Natural killer cell treated with Interleukin-12 subunit alpha and Interleukin-12 subunit beta and Interleukin-15 and Interleukin-18, amount 100 ng/mL, for 72 hours (primary cell): Measurements from ENCODE around the gene NPAS3. TPM values are rescaled to one million over a fixed set of nuclear protein-coding genes. Genes with fewer than 3 reads are reported as not detected.

Experiments used
- ATAC-seq, 2 donors: fragments of 150-1000 bp; cut with Tn5 transposase in 1 of 2; sonication (Bioruptor Pico), chemical (Tn5 transposase) in 1 of 2; 2 replicates each; pipeline ENCODE4 v1.10.0; 2021
- DNase-seq: peaks from one replicate; pipeline ENCODE4 v3.0.0; 2022; ENCODE audit warnings: low spot score
- H3K27ac Mint-ChIP-seq, 2 donors: 1 replicate in 1 of 2; 2 replicates in 1 of 2; pipeline ENCODE4 v1.8.0; 2022; ENCODE audit warnings: mixed read lengths in 2 of 2, mild to moderate bottlenecking in 1 of 2, moderate library complexity in 1 of 2
- H3K27me3 Mint-ChIP-seq, 2 donors: 1 replicate in 1 of 2; 2 replicates in 1 of 2; pipeline ENCODE4 v1.8.0; 2022; ENCODE audit warnings: mixed read lengths in 2 of 2
- H3K36me3 Mint-ChIP-seq: one replicate; pipeline ENCODE4 v1.8.0; 2022; ENCODE audit warnings: mixed read lengths
- H3K4me1 Mint-ChIP-seq, 2 donors: 1 replicate in 1 of 2; 2 replicates in 1 of 2; pipeline ENCODE4 v1.8.0; 2022; ENCODE audit warnings: low read depth in 2 of 2, mixed read lengths in 2 of 2, mild to moderate bottlenecking in 1 of 2
- H3K4me3 Mint-ChIP-seq: one replicate; pipeline ENCODE4 v1.8.0; 2022; ENCODE audit warnings: mixed read lengths
- H3K9me3 Mint-ChIP-seq: 2 replicates; pipeline ENCODE4 v1.8.0; 2022; ENCODE audit warnings: mixed read lengths
- total RNA-seq, 2 donors: library from RNA; stranded (reverse); gene quantifications; one replicate each; pipeline ENCODE4 v1.2.3, GENCODE V29; 2022

NPAS3 gene
- total RNA-seq, 2 donors from 2014 or later = not detected

DNA sequence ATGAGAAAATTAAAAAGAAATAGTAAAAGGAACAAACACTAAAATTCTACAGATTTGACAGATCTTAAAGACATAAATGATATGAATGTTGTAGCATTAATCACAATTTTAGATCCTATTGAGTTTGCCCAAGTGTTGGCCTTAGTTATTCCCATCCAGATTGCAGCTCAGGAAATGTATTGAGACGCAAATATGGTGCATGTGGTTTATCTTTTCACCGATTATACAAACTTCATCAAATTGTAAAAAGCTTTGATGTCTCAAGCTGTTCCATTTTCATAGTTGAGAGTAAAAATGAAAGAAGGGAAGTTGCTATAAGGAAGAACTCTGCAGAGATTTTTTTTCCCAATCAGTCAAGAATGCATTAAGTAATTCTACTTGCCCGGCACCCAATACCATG lies 683.8 kb downstream of the NPAS3 start:
- DNase-seq = no peak
- H3K4me3 Mint-ChIP-seq = no peak overlapping the region
- no peaks in the 10 kb centered on the region for H3K27me3 Mint-ChIP-seq
- H3K27ac Mint-ChIP-seq = no peak overlapping the region
- H3K4me1 Mint-ChIP-seq = no peaks in the 10 kb centered on the region
- ATAC-seq = no peak
- no peaks in the 10 kb centered on the region for H3K36me3 Mint-ChIP-seq
- H3K9me3 Mint-ChIP-seq = peaks cover 4% of the 10 kb centered on the region

DNA sequence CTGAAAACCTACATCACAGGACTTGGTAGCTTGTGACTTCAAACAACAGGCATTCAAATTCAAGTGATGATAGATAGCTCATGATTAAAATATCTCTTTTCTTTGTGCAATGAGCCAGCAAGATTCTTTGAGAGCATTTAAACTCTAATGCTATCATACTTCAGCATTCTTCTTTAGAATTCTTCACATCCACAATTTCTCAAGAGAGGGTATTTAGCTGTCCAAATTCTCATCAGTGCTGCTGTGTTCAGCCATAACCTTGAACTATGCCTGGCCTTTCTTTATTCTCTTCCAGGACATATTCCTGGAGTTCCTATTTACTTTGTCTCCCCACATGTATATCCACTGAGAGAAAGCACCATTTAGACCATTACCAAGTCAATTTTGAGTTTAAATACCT lies 691.1 kb downstream of the NPAS3 start:
- H3K9me3 Mint-ChIP-seq = no peaks in the 10 kb centered on the region
- H3K36me3 Mint-ChIP-seq = no peaks in the 10 kb centered on the region

DNA sequence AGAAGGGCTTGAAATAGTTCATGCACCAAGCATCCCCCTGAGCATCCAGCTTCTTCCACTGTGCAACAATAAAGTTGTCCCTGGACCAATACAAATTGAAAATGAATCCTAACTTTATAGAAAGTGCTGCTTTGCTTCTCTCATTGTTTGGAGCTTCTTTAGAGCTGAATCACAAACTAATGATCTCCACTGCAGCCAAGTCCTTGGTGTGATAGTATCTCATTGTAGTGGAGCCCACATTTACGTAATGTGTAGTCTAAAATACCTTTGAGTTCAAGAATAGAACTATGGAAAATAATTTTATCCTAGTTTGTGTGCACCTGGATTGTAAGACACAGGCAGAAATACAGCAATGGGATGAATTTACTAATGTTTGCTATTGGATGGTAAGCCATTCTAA lies 692.3 kb downstream of the NPAS3 start:
- H3K27me3 Mint-ChIP-seq = no peaks in the 10 kb centered on the region

More for the DNA sequence above, 691.1 kb downstream of the NPAS3 start:
- H3K4me3 Mint-ChIP-seq = no peak overlapping the region
- H3K27ac Mint-ChIP-seq = no peak overlapping the region
- H3K4me1 Mint-ChIP-seq = no peaks in the 10 kb centered on the region
- ATAC-seq (no peak), DNase-seq (no peak)
- no peaks in the 10 kb centered on the region for H3K27me3 Mint-ChIP-seq

DNA sequence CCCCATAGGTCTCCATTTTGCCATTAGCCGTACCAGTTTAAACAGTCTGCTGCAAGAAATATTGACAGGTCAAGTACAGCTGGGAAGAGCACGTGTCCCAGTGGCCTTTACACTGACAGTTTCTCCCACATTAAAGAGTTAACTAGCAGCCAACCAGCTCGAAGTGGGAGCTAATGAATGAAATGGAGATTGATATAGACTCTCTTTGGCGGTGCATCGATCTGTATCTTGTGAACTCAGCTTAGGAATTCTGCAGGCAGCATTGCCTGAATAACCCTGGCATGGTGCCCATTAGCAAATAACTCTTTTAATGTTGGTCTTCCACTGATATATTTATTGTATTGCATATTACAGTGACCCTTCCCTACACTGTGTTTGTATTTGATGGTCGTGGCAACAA lies 692.8 kb downstream of the NPAS3 start:
- Mint-ChIP-seq H3K27me3 (no peaks in the 10 kb centered on the region), H3K4me3 (no peak overlapping the region), H3K36me3 (no peaks in the 10 kb centered on the region), H3K4me1 (no peaks in the 10 kb centered on the region), H3K9me3 (no peaks in the 10 kb centered on the region), H3K27ac (no peak overlapping the region)
- DNase-seq (no peak), ATAC-seq (no peak)

More for the DNA sequence above, 692.3 kb downstream of the NPAS3 start:
- DNase-seq (no peak), ATAC-seq (no peak)
- no peak overlapping the region for H3K27ac Mint-ChIP-seq
- no peaks in the 10 kb centered on the region for H3K9me3 Mint-ChIP-seq
- no peaks in the 10 kb centered on the region for H3K36me3 Mint-ChIP-seq
- H3K4me1 Mint-ChIP-seq = no peaks in the 10 kb centered on the region
- H3K4me3 Mint-ChIP-seq = no peak overlapping the region

DNA sequence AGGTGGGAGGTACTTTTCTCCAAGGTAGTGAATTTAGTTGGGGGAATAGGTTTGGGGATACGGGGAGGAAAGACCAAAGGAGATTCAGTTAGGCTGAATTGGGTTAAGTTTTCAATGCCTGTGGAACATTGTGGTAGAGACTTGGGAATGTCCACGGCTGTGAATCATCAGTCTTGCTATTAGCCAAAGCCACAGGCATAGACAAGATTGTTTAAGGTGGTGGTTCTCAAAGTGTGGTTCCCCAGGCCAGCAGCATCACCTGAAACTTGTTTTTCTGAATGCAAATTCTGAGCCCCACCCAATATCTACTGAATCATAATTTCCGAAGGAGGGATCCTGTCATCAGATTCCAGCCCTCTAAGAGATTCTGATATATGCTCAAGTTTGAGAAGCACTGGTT lies 696.0 kb downstream of the NPAS3 start:
- Mint-ChIP-seq H3K27ac (no peak overlapping the region), H3K4me1 (no peaks in the 10 kb centered on the region), H3K4me3 (no peak overlapping the region), H3K9me3 (no peaks in the 10 kb centered on the region), H3K27me3 (no peaks in the 10 kb centered on the region), H3K36me3 (no peaks in the 10 kb centered on the region)
- no peak for ATAC-seq
- DNase-seq = no peak

- no peaks in the 10 kb centered on the region for H3K9me3 Mint-ChIP-seq
- no peak for DNase-seq
Observed at GRCh38 chr14:33636716-33637115, 698.0 kb downstream of the NPAS3 start.

DNA sequence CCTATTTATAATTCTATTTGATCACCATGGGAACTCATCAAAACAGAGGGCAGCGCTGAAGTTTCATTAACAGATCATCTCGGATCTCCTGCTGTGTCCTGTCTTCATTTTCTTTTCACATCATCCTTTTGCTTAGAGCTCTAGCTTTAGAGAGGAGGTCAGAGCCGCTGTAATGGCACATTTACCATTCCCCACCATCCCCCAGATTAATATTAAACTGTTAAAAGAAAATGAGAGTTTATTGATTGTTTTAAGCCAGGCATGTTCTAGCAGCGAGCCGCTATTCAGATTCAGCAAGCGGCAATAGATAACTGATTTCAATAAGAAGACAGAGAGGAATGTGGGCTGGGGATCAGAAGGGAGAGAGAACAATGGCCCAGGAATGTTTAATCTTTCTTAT lies 703.4 kb downstream of the NPAS3 start:
- H3K27ac Mint-ChIP-seq = no peak overlapping the region
- no peaks in the 10 kb centered on the region for H3K36me3 Mint-ChIP-seq
- no peak overlapping the region for H3K4me3 Mint-ChIP-seq
- ATAC-seq = no peak
- no peaks in the 10 kb centered on the region for H3K27me3 Mint-ChIP-seq
- no peaks in the 10 kb centered on the region for H3K4me1 Mint-ChIP-seq
- DNase-seq = no peak
- peaks cover 8% of the 10 kb centered on the region for H3K9me3 Mint-ChIP-seq

More at GRCh38 chr14:33636716-33637115, 698.0 kb downstream of the NPAS3 start:
- H3K27me3 Mint-ChIP-seq = no peaks in the 10 kb centered on the region
- ATAC-seq = no peak
- H3K4me1 Mint-ChIP-seq = no peaks in the 10 kb centered on the region
- H3K4me3 Mint-ChIP-seq = no peak overlapping the region
- no peak overlapping the region for H3K27ac Mint-ChIP-seq
- H3K36me3 Mint-ChIP-seq = no peaks in the 10 kb centered on the region

DNA sequence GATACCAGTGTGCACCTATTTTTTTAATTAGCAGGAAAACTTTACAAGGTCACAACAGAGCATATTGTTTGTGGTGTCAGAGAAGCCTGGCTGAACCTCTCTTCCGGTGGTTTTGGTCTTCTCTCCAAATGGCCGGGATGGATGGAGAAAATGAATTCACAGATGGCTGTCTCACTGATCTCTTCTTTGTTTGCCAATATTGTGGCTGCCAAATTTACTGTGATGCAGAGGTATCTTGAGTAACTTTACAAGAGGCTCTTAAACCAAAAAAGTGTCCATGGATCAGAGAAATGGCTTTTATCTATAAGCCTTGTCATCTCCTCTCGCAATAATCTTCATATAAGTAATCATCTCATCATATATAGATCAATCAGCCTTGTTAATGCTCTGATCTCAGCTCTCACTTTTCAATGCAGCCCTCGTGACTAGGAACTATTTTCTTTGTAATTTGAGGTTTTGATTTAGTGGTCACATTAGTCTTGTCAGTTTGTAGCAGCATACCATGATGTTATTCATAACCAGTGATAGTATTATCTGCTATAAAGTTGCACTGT lies 704.1 kb downstream of the NPAS3 start:
- Mint-ChIP-seq H3K4me3 (no peak overlapping the region), H3K27ac (no peak overlapping the region), H3K27me3 (no peaks in the 10 kb centered on the region), H3K9me3 (peaks cover 8% of the 10 kb centered on the region), H3K4me1 (no peaks in the 10 kb centered on the region), H3K36me3 (no peaks in the 10 kb centered on the region)
- no peak for DNase-seq
- no peak for ATAC-seq

- no peak for ATAC-seq
- H3K4me3 Mint-ChIP-seq = no peak overlapping the region
- no peaks in the 10 kb centered on the region for H3K4me1 Mint-ChIP-seq
Observed at GRCh38 chr14:33643426-33644181, 704.9 kb downstream of the NPAS3 start.

GRCh38 chr14:33646692-33647260 lies 708.1 kb downstream of the NPAS3 start:
- no peaks in the 10 kb centered on the region for H3K27me3 Mint-ChIP-seq
- DNase-seq = no peak
- H3K4me3 Mint-ChIP-seq = no peak overlapping the region
- H3K36me3 Mint-ChIP-seq = no peaks in the 10 kb centered on the region
- no peaks in the 10 kb centered on the region for H3K4me1 Mint-ChIP-seq
- peaks cover 8% of the 10 kb centered on the region for H3K9me3 Mint-ChIP-seq
- no peak for ATAC-seq
- H3K27ac Mint-ChIP-seq = no peak overlapping the region

More at GRCh38 chr14:33643426-33644181, 704.9 kb downstream of the NPAS3 start:
- peaks cover 8% of the 10 kb centered on the region for H3K9me3 Mint-ChIP-seq
- no peaks in the 10 kb centered on the region for H3K27me3 Mint-ChIP-seq
- H3K27ac Mint-ChIP-seq = no peak overlapping the region
- DNase-seq = no peak
- no peaks in the 10 kb centered on the region for H3K36me3 Mint-ChIP-seq

GRCh38 chr14:33647385-33647786 lies 708.7 kb downstream of the NPAS3 start:
- no peaks in the 10 kb centered on the region for H3K27me3 Mint-ChIP-seq
- H3K9me3 Mint-ChIP-seq = peaks cover 8% of the 10 kb centered on the region
- no peak for DNase-seq
- ATAC-seq = no peak
- no peaks in the 10 kb centered on the region for H3K36me3 Mint-ChIP-seq
- H3K27ac Mint-ChIP-seq = no peak overlapping the region
- H3K4me1 Mint-ChIP-seq = no peaks in the 10 kb centered on the region
- no peak overlapping the region for H3K4me3 Mint-ChIP-seq

- no peaks in the 10 kb centered on the region for H3K4me1 Mint-ChIP-seq
- ATAC-seq = no peak
- no peaks in the 10 kb centered on the region for H3K9me3 Mint-ChIP-seq
- H3K27me3 Mint-ChIP-seq = no peaks in the 10 kb centered on the region
- H3K4me3 Mint-ChIP-seq = no peak overlapping the region
- DNase-seq = no peak
- H3K27ac Mint-ChIP-seq = no peak overlapping the region
- no peaks in the 10 kb centered on the region for H3K36me3 Mint-ChIP-seq
Observed at GRCh38 chr14:33650430-33650829, 711.8 kb downstream of the NPAS3 start.

DNA sequence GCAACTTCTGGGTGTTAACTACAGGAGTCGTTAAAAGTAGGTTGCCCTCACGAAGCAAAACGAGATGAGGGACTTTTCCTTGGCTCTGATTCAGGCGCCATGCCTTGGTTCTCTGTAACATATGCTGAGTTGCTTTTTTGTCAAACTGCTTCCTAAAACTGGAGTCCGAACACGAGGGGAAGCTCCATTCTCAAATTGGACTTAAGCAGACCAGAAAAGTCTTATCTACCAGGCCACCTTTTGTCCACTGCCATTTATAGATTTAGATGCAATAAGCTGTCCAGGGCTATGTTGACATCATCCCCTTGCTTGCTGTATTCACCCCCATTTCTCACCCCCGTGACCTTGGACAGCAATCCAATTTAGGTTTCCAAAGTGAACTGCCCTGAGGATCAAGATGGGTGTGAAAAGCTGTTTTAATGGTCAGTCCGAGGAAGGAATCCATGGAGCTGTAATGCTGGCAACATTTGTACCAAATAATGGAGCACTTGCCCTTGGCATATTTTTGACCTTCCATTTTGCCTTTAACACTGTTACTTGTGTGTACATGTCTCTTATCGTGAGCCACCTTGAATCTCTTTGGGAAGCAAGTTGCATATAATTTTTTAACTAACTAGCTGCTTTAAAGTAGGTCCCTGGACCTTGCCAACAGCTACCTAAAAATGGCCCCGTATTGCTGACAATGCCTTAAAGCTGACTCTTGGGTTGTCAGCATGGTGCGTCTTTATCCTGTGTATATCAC lies 714.1 kb downstream of the NPAS3 start:
- Mint-ChIP-seq H3K36me3 (no peaks in the 10 kb centered on the region), H3K4me1 (no peaks in the 10 kb centered on the region), H3K9me3 (no peaks in the 10 kb centered on the region), H3K27me3 (no peaks in the 10 kb centered on the region), H3K4me3 (no peak overlapping the region), H3K27ac (no peak overlapping the region)
- DNase-seq = no peak
- ATAC-seq = no peak

DNA sequence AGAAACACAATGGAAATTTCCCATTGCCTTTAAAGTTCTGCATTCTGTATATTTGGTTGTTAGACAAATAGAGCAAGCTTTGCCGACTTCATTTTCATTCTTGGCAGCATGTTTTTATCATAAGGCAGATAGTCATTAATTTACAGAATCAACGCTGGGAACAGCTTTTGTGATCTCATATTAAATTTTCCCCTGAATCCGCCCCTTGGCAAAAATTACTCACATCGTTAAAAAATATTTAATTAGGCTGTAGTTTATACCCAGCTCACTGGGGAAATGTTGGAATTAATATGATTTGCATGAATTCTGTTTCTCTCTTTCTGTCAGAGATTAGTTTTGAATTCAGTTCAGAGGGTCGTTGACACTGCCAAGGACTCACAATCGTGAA lies 714.6 kb downstream of the NPAS3 start:
- H3K27ac Mint-ChIP-seq = no peak overlapping the region
- H3K27me3 Mint-ChIP-seq = no peaks in the 10 kb centered on the region
- DNase-seq (no peak), ATAC-seq (no peak)
- no peaks in the 10 kb centered on the region for H3K4me1 Mint-ChIP-seq
- no peak overlapping the region for H3K4me3 Mint-ChIP-seq
- H3K36me3 Mint-ChIP-seq = no peaks in the 10 kb centered on the region
- H3K9me3 Mint-ChIP-seq = no peaks in the 10 kb centered on the region
